ENCODE measurements around the gene MCAM. TPM values are rescaled to one million over a fixed set of nuclear protein-coding genes. Genes with fewer than 3 reads are reported as not detected.

MCAM gene
- total RNA-seq, 1 donor from 2014 or later, result 6,347 TPM

DNA sequence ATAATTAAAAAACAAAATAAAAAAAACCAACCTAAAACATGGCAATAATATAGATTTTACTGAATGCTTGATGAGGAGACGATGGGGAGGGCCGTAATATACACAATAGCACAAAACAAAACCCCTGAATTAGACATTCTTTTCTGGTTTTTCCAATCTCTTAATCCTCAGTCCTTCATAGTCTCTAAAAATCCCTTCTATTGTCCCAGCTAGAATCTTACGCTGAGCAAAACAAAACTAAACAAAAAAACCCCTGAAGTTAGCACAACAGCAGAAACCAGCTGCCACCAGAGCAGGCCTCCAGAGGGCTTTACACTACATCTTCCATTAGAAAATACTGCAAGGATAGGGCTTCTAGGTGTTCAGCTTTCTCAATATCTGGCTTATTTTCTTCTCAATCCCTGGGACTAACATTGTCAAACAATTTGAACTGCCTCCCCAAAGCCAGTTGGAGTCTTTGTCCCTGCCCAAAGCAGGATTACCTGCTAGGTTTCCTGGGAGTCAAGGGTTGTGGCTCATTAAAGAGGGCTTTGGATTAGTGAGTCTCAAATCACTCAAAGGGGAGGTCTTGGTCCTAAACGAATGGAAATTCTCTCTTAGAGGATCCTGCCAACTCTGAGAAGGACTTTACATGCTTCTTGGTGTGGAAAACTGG is 15.3 kb upstream of the MCAM start:
- no peak for DNase-seq (ENCODE audit: extremely low read depth, low read depth, low spot score)

DNA sequence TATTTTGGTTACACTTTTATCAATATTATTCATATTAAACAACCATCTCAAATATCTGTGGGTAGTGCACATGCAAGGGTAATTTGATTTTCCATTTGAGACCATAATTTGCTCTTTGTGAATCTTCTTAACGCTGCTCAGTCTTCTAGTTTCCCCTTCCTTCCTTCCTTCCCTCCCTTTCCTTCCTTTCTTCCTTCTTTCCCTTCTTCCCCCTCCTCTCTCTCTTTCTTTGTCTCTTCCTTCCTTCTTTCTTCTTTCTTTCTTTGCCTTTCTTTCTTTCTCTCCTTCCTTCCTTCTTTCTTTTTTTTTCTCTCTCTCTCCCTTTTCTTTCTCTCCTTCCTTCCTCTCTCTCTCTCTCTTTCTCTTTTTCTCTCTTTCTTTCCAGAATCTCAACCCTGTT is 13.3 kb upstream of the MCAM start:
- no peak for DNase-seq (ENCODE audit: extremely low read depth, low read depth, low spot score)

DNA sequence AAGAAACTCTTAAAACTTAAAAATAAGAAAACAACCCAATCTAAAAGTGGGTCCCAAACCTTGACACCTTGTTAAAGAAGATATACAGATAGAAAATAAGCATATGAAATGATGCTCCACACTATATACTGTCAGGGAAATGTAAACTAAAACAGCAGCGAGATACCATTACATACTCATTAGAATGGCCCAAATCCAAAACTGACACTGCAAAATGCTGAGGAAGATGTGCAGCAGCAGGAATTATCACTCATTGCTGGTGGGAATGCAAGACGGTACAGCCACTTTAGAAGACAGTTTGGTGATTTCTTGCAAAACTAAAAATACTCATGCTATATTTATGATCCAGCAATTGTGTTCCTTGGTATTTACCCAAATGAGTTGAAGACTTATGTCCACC is 12.4 kb upstream of the MCAM start:
- no peak for DNase-seq (ENCODE audit: extremely low read depth, low read depth, low spot score)

DNA sequence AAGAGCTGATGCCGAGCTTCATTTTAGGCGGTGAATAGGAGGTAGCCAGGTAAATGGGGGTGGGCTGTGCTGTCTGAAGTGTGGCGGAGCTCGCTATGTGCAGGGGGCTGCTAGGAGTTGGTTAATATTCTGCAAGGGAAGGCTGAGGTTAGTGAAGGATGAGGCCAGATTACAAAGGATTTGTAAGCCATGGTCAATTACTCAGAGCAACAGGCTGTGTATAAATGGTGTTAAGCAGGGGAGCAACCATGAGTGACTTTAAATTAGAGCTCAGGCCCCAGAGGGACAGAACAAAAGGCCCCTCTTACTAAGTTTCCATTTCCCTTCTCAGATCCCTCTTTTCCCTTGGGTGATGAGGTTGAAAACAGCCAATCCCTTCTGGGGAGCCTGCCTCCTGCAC is 7.3 kb upstream of the MCAM start:
- no peak for DNase-seq (ENCODE audit: extremely low read depth, low read depth, low spot score)

DNA sequence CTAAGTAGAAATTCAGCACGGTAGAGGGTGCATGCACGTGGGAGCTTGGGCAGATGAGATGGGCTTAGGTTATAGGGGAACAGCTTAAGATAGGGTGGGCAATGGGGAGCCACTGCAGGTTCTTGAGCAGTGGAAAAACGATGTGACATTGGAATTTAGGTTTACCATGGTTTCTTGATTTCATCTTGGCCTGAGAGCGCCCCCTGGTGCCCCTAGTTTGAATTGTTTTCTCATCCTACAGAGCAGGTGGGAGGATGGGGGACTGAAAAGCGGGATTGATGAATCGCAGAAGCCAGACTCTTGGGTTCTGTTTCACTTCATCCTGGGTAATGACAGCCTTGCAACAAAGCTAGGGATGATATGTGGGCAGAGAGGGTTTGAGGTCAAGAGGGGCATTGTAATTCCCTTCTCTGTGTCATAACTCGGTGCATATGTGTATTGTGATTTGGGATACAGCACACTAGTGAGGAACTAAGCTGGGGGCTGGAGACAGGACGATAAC is 6.7 kb upstream of the MCAM start:
- DNase-seq (ENCODE audit: extremely low read depth, low read depth, low spot score), result no peak

DNA sequence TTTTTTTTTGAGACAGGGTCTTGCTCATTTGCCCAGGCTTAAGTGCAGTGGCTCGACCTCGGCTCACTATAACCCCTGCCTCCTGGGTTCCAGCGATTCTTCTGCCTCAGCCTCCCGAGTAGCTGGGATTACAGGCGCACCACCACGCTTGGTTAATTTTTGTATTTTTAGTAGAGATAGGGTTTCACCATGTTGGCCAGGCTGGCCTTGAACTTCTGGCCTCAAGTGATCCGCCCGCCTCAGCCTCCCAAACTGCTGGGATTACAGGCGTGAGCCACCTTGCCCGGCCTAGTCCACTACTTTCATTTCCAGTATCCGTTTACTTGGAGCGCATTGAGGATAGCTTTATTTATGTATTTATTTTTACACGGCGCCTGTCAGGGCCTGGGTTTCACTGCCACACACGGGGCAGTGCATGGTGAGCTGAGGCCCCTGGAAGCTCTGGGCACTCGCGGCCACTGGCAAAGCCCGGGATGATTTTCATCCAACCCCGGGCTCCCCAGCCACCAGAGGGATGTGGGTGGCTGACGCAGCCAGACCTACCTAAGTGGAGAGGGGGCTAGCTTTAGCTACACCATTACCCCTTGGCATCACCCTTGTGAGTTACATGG is 6.1 kb upstream of the MCAM start:
- no peak for DNase-seq (ENCODE audit: extremely low read depth, low read depth, low spot score)

DNA sequence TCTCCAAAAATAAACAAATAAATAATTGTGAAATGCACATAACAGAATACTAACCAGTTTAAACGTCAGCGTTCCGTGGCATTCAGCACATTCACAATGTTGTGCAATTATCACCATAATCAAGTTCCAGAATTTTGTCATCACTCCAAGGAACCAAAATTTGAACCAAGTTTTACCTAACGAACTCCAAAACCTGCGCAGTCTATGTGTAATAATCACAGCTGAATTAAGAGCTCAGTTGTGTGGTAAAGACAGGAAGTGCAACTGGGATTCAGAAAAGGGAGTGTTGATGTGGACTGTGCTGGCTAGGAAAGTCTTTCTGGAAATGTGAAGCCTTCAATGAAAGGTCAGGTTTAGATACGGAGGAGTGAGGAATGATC is 5.4 kb upstream of the MCAM start:
- no peak for DNase-seq (ENCODE audit: extremely low read depth, low read depth, low spot score)

DNA sequence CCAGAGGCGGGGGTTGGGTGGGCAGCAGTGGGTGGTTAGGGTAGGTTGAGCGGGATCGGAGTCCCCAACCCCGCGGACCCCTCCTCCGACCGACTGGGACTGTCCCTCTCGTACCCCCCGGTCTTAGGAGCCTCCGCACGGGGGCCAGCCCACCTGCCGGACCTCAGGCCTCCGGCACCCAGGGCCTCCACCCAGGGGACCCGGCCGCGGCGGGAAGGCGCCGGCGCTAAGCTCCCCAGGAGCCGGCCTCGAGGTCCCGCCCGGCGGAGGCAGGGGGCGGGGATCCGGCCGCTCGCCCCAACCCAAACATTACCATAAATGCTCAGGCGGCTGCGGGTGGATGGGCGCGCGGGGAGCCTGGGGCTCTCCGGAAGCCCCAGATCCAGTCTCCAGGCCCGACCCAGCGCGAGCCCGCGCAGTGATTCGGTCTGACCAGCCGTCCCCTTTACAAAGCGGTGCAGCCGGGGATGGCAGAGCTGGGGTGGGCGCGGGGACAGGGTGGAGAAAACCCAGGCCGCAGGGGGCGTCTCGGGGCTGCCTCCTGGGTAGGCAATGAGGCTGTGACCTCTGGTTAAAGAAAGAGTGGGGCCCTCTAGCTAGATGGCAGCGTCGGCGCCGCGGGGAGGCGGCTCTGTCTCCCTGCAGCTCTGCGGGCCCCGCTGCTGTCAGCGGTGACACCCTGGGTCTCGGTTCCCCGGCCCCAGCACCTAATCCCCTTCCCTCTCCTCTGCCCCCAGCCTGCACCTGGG is 4.0 kb upstream of the MCAM start:
- DNase-seq (ENCODE audit: extremely low read depth, low read depth, low spot score), result no peak

DNA sequence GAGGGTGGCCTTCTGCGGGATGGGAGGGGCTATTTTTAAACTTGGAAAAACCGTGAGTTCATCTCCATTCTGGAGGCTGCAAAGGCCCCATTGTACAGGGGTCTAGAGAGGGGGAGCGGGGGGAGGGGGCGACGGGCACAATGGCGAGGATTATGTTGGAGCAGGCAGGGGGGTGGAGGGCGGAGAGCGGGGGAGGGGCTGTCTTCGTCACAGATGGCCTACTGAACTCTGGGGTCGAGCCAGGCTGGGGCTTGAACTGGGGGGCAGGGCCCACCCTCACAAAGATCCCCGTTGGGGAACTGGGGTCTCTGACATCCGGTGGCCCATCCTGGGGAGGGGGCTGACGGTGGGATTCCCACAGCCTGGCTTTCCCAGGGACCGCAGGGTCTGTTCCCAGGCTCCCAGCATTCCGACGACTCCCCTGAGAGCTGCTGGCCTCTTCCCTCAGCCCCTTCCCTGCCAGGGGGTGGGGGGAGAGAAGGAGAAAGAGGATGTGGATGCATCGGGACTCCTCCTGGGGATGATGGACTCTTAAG is 3.4 kb upstream of the MCAM start:
- no peak for DNase-seq (ENCODE audit: extremely low read depth, low read depth, low spot score)

DNA sequence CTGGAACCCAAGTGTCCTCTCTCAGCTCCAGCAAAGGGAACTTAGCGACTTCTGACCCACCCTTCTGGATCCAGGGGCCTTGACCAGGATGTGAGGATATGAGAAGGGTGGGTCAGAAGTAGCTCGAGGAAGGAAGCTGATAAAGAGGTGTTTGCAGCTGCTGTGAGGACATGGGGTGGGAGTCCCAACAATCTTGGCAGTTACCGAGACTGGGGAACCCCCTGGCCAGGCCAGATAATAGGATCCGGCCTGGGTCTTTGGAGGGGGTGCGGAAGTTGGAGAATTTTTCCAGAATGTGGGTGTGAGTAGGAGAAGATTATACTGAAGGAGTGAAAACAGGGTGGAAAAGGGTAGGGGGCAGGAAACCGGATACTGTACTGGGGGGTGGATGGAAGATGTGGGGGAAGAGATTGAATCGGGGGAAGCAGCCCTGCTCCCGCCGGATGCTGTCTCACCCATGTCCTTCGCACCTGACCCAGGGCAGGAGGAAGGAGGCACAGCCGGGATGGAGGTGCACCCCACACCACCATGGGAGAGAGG is 2.8 kb upstream of the MCAM start:
- no peak for DNase-seq (ENCODE audit: extremely low read depth, low read depth, low spot score)

DNA sequence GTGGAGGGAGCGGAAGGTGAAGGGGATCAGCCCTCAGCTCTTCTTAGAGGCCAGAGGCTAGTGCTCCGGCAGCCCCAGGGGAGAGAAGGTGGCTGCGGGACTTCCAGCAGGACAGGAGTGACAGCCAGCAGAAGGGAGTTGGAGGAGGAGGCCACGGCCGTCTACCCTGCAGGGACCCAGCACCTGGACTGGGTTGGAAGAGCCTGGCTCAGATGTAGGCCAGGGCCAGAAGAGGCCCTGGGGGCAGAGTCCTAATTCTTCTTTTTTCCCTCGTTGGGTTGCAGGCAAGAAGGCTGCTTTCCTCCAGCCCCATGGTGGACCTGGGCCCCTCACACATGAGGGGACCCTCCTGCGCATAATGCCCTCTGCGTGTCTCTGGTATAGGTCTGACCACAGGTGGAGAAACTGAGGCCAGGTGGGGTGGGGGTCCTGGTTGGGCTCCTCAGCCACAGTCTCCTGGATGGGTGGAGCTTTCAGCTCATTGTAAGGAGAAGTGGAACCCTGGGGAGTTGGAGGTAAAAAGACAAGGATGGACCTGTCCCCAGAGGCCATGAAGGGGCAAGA is 2.3 kb upstream of the MCAM start:
- DNase-seq (ENCODE audit: extremely low read depth, low read depth, low spot score), result no peak

DNA sequence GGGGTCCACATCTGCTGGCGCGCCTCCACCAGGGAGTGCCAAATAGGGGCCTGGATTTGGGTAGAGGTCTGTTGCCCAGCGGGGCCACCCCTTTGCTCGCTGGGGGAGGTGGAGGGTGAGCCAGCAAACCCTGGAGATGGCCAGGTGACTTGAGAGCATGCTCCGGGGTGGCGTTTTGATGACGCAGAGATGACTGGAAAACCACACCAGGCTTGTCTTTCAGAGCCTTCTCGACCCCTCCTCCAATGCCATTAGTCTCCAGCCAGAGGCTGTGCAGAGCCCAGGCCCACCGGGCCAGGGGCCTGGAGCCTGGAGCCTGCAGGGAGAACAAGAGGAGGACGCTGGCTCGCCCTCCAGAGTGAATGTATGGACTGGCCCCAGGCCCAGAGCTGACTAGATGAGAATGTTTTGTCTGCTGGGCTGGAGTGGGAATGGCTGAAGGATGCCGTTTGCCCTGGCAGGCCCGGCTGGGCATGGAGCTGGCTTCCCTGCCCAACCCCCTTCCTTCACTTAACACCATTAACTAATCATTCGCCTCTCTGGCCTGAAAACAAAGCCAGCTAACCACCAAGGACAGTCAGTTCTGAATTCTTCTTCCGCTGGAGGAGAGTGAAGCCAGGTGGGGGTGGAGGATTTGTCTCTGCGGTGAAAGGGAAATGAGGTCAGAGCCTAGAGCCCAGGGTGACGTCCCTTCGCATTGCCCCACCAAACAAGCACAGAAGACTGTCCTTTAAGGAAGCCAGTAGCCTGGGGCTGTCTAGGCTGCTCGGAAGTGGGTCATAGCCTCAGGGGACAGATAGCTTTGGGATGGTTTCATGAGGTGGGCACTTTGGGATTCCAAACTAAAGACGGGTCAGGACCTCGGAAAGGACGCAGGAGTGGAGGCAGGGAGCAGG is 1.6 kb upstream of the MCAM start:
- no peak for DNase-seq (ENCODE audit: extremely low read depth, low read depth, low spot score)

DNA sequence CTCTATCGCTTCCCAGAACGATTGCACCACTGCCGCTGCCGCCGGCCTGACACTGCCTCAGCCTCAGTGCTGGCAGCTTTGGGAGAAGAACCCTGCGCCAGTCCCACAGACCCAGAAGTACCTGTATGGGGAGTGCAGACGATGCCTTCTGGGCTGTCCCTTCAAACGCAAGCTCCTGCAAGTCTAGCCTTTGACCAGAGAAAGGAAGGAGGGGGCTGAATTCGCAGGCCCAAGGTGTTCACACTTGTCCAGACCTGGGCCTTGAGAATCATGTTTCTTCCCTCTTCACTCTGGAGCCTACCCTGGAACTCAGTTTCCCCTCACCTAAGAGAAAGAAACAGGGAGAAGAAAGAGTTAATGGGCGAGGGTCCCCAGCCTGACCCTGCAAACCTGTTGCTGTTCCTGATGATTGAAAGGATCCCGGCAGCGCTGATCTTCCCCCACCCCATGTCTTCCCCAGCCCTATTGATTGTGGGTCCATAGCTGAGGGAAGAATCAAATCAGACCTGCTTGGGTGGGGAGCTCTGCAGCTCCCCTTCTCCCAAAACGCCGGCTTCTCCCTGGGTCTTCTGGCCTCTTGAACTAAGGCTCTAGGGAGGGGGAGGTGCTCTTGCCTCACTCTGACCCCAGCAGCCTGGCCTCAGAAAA is 786 bp upstream of the MCAM start:
- DNase-seq (ENCODE audit: extremely low read depth, low read depth, low spot score), result no peak

DNA sequence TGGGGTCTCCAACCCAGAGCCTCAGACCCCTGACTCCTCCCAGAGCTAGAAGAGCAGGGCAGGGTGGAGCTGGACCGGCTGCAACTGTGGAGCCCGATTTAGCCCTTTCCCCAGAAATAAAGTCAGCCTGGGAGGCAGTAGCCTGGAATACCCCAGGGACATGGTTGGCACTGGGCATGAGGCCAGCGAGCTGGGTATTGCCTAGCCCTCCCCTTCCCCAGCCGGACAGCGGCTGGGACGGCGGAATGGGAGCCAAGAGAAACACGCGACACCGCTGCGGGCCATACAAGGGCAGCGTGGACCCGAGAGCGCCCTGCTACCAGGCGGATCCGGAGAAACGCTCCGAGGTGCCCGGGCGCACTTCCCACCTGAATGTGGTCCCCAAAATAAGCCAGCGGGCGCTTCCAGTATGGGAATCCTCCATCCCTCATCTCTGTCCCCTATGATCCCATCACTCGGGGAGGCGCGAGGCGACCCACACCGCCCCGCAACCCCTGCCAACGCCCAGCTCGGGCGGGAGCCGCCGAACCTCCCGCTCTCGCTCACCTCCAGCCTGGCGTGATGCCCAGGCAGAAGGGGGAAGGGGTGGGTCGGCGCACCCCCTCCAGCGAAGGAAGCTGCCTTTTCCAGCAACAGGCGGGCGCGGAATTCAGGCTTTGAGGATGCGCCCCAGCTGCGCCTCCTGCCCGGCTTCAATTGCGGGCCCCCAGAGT is 758 bp downstream of the MCAM start:
- DNase-seq (ENCODE audit: extremely low read depth, low read depth, low spot score), result no peak

DNA sequence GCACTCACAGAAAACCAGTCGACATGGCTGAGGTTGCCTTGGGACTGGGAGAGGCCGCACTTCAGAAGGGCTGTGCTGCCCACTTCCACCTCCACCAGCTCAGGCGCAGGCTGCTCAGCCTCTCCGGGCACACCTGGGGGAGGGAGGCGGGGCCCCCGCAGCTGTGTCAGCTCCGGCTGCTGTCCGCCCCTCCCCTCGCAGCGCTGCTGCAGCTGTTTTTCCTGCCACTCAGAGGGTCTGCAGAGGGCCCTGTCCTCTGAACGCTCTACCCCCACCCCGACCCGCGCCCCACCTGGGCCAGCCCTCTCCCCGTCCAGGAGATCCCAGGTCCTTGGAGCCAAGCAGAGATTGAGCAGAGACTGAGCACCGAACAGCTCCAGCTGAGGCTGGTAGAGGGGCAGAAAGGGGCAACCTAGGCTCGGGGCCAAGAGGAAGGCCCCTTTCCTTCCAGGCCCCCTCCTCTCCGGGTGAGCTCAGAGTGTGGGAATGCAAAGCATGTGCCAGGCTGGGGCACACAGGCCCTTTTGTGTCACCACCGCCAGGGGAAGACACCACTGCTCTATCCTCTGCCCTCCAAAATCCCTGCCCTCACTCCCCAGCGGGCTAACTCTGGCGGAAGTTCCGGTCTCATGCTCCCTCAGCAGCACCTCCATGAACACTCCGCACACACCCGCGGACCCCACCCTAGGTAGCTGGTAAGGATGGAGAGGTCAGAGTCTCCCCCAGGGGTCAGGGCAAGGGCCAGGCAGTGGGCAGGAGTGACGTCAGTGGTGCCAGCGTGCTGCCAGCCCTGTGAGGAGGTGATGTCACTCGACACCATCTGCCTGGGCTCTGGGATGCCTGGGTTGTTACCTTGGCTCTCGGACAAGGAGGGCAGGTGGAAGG is 1.6 kb downstream of the MCAM start:
- DNase-seq (ENCODE audit: extremely low read depth, low read depth, low spot score), result no peak

DNA sequence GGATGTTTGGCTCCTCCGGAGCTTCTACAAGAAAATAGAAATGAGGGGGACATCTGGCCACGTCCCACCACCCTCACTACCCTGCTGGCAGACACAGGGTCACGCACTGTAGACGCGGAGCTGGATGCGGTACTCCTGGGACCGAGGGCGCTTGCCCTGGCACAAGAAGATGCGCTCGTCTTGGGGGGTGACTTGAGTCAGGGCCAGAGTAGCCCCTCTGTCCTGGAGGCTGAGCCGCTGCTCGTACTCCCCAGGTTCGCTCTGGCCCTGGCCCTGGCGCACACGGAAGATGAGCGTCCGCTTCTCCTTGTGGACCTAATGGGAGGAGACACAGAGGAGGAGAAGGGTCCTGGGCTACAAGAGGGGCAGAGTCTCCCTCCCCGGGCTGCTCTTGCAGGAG is 2.2 kb downstream of the MCAM start:
- no peak for DNase-seq (ENCODE audit: extremely low read depth, low read depth, low spot score)

DNA sequence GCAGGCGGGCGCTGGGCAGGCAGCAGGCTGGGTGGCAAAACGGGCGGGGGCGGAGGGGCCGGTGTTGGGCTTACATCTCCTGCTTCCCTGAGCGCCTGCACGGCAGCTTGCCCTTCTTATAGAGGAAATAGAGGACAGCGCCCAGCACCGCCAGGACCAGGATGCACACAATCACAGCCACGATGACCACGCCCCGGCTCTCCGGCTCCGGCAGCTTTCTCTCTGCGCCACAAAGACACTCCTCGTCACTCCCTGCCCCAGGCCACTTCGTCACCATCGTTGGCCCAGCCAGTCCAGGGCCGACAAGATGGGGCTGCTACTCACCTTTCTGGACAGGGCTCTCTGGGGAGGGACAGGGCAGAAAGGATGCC is 6.3 kb downstream of the MCAM start:
- DNase-seq (ENCODE audit: extremely low read depth, low read depth, low spot score), result no peak
